HuH-7 (cell line): Measurements from ENCODE around the gene ANKRD36.
"Not testable (repeated sequence)": the region's sequence is repeated elsewhere in the genome, so short reads cannot be mapped to it uniquely, and the experiment has no call there.

ENCODE experiments used
- DNase-seq: peaks from one replicate; pipeline ENCODE4 v3.0.0; 2011; ENCODE audit warnings: low spot score

ANKRD36 gene

GRCh38 chr2:97113882-97114255 lies 916 bp downstream of the ANKRD36 start:
- not testable (repeated sequence) for DNase-seq

GRCh38 chr2:97129090-97129489 lies 16.1 kb downstream of the ANKRD36 start:
- not testable (repeated sequence) for DNase-seq

GRCh38 chr2:97144016-97144415 lies 31.1 kb downstream of the ANKRD36 start:
- DNase-seq = not testable (repeated sequence)

DNA sequence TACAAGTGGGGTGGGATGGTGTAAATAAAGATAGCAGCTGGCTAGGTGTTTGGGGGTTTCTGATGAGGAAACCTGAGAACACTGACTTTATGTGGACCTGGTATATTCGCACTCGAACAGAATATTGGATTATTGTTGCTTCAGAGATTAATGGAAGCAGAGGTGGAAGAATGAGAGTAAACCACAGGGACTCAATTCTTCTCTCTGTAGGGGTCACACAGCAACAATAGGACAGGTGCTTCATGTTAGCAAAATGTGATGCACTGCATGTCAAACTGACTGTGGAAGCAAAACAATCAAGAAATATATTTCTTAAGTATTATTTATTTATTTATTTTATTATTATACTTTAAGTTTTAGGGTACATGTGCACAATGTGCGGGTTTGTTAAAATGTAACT lies 53.6 kb downstream of the ANKRD36 start:
- not testable (repeated sequence) for DNase-seq

DNA sequence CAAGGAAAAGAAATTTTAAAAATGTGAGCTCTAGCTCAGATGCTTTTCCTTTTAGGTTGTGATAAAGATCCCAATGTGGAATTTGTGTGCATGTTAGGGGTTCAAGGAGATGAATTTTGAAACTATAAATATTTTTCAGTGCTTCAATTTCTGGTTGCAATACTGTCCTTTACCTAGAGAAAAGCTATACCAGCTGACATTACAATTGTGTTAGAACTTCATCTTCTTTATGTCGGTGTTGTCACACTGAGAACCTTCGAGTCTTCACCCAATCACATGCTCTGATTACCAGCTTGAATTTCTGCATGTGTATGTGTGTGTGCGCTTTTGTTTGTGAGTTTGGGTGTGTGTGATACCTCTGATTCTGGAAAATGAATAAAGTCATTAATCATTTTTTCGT lies 55.0 kb downstream of the ANKRD36 start:
- DNase-seq = not testable (repeated sequence)

DNA sequence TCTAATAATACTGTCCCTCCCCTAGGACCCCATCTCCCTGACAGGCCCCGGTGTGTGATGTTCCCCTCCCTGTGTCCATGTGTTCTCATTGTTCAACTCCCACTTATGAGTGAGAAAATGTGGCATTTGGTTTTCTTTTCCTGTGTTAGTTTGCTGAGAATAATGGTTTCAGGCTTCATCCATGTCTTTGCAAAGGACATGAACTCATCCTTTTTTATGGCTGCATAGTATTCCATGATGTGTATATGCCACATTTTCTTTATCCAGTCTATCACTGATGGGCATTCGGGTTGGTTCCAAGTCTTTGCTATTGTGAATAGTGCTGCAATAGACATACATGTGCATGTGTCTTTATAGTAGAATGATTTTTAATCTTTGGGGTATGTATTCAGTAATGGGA lies 55.6 kb downstream of the ANKRD36 start:
- DNase-seq = not testable (repeated sequence)

- not testable (repeated sequence) for DNase-seq
Observed at GRCh38 chr2:97180391-97180790, 67.4 kb downstream of the ANKRD36 start.

- DNase-seq = not testable (repeated sequence)
Observed at GRCh38 chr2:97195349-97195748, 82.4 kb downstream of the ANKRD36 start.

DNA sequence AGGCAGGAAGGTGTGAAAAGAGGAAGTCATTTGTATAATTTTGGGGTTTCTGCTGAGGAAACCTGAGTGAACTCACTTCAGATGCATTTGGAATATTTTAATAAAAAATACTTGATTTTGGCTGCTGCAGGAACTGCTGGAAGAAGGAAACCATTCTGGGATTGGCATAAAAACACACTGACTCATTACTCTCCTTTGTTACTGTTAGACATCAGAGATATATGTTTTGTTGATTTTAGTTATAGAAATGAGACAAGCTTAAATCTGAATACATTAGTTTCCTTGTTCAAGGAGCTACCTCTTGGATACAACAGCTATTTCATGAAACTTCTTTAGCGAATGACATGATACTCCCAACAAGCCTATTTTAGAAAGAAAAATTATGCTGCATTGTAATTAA lies 84.3 kb downstream of the ANKRD36 start:
- not testable (repeated sequence) for DNase-seq

- DNase-seq = not testable (repeated sequence)
Observed at GRCh38 chr2:97200887-97201286, 87.9 kb downstream of the ANKRD36 start.

GRCh38 chr2:97202643-97203250 lies 89.8 kb downstream of the ANKRD36 start:
- DNase-seq = not testable (repeated sequence)

- no peak for DNase-seq
Observed at GRCh38 chr2:97210325-97210724, 97.4 kb downstream of the ANKRD36 start.

GRCh38 chr2:97215025-97215424 lies 102.1 kb downstream of the ANKRD36 start:
- DNase-seq = not testable (repeated sequence)

DNA sequence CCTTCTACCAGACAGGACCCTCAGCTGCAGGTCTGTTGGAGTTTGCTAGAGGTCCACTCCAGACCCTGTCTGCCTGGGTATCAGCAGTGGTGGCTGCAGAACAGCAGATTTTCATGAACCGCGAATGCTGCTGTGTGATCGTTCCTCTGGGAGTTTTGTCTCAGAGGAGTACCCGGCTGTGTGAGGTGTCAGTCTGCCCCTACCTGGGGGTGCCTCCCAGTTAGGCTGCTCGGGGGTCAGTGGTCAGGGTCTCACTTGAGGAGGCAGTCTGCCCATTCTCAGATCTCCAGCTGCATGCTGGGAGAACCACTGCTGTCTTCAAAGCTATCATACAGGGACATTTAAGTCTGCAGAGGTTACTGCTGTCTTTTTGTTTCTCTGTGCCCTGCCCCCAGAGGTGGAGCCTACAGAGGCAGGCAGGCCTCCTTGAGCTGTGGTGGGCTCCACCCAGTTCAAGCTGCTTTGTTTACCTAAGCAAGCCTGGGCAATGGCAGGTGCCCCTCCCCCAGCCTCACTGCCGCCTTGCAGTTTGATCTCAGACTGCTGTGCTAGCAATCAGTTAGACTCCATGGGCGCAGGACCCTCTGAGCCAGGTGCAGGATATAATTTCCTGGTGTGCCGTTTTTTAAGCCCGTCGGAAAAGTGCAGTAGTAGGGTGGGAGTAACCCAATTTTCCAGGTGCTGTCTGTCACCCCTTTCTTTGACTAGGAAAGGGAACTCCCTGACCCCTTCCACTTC lies 118.1 kb downstream of the ANKRD36 start:
- not testable (repeated sequence) for DNase-seq

GRCh38 chr2:97232981-97233380 lies 120.0 kb downstream of the ANKRD36 start:
- DNase-seq = not testable (repeated sequence)

GRCh38 chr2:97233660-97234295 lies 120.8 kb downstream of the ANKRD36 start:
- not testable (repeated sequence) for DNase-seq

- not testable (repeated sequence) for DNase-seq
Observed at GRCh38 chr2:97261192-97261591, 148.2 kb downstream of the ANKRD36 start.

GRCh38 chr2:97266449-97266848 lies 153.5 kb downstream of the ANKRD36 start:
- not testable (repeated sequence) for DNase-seq

- no peak for DNase-seq
Observed at GRCh38 chr2:97267411-97268074, 154.6 kb downstream of the ANKRD36 start.

- not testable (repeated sequence) for DNase-seq
Observed at GRCh38 chr2:97268075-97268591, 155.2 kb downstream of the ANKRD36 start.

- not testable (repeated sequence) for DNase-seq
Observed at GRCh38 chr2:97276232-97276798, 163.4 kb downstream of the ANKRD36 start.

DNA sequence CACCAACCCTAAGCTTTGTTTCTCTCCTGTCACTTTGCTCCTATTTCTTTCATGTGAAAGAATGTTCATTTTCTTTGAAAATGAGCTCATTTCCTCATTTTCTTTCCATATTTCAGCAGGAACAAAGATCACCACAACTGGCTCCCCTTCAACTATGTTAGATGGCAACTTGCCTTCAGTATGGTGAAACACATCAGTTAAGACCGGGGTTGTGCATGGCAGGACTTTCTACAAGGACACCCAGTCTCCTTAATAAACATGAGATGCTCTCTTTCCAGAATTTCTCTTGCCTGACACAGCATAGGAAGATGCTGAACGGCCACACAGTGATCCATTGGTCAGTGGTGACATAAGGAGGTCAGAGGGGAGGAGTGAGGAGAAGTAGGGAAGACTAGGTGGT lies 172.2 kb downstream of the ANKRD36 start:
- not testable (repeated sequence) for DNase-seq
